Forelimb muscle (tissue), 1 donor: ENCODE measurements around the gene PXK. TPM values are rescaled to one million over a fixed set of nuclear protein-coding genes. Genes with fewer than 3 reads are reported as not detected.
"Not testable (repeated sequence)": the region's sequence is repeated elsewhere in the genome, so short reads cannot be mapped to it uniquely, and the experiment has no call there.

Experiments
- DNase-seq: peaks from one replicate; pipeline ENCODE4 v3.0.0-alpha.2; 2013; ENCODE audit warnings: low read depth
- polyA plus RNA-seq: library from polyadenylated mRNA; unstranded; fragments of 120-200 nt; gene quantifications from one replicate; pipeline ENCODE4 v1.2.1, GENCODE V29; 2013; ENCODE audit not compliant: insufficient read length

Gene PXK
- 19.4 TPM for polyA plus RNA-seq

DNA sequence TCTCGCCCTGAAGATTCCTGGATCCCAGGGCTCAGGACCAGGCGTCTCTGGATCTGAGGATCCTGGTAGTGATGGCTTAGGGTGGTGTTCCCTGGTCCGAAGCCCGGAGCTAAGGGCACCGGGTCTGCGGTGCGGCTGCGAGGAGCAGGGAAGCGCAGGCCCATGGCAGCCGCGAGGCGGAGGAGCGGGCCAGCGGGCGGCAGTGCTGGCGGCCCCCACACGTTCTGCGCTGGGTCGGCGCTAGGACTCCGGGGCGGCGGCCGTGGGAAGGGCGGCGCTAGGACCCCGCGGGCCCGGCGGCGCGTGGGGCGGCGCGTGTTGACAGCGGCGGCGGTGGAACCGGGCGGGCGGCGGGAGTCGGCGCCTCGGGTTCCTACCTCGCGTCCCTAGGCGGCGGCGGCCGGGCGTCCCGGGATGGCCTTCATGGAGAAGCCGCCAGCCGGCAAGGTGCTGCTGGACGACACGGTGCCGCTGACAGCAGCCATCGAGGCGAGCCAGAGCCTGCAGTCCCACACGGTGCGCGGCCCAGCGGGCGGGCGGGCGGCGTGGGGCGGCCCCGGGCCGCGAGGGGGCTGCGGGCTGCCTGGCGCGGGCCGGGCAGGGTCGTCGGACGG is at the start of gene PXK:
Gene PXK (plus strand): TSS at position 318 of the 614 bp plus-strand sequence. CDS start 97 bp downstream, at position 415.
- DNase-seq: peak; percentile 35

GRCh38 chr3:58285334-58285733 is 47.4 kb upstream of the PXK start:
- DNase-seq: no peak

GRCh38 chr3:58287354-58287753 is 45.3 kb upstream of the PXK start:
- no peak for DNase-seq

DNA sequence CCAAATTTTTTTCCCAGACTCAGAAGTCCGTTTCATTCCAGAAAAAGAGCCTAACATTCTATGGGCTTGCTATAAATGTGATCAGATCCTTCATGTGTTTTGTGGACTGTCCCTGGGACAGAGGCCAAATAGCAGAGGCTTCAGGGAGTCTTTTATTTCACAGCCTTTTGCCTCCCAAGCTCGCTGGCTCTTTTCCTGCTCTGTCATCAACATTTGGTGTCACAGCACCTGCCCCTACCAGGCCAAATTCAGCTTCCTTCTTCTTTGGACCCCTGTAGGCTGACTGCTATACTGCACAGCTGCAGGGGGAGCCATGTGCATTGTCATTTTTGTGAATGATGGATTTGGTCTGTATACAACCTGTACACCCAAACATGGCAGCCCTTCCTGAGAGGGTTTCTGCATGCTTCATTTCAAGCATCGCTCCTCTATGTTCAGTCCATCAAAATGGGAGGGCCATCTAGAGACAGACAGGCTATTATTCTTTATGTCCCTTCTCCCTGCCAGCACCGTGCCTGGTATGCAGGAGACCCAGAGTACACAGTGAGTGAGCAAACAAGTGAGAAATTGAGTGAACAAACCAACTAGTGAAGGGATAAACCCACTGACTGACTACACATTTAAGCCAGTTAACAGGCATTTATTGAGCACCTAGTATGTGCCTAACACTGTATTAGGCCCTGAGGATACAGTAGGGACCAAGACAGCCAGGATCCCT is 44.5 kb upstream of the PXK start:
- DNase-seq: no peak

DNA sequence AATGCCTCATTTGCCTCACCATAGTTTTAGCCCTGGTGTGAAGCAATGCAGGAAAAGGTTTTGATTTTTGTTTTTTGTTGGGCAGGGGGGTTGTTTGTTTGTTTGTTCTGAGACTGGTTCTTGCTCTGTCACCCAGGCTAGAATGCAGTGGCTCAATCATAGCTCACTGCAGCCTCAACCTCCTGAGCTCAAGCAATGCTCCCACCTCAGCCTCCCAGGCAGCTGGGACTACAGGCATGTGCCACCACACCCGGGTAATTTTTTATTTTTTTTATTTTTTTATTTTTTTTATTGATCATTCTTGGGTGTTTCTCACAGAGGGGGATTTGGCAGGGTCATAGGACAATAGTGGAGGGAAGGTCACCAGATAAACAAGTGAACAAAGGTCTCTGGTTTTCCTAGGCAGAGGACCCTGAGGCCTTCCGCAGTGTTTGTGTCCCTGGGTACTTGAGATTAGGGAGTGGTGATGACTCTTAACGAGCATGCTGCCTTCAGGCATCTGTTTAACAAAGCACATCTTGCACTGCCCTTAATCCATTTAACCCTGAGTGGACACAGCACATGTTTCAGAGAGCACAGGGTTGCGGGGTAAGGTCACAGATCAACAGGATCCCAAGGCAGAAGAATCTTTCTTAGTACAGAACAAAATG is 43.6 kb upstream of the PXK start:
- not testable (repeated sequence) for DNase-seq

GRCh38 chr3:58290446-58290845 is 42.2 kb upstream of the PXK start:
- not testable (repeated sequence) for DNase-seq

GRCh38 chr3:58291671-58292338 is 40.9 kb upstream of the PXK start:
- no peak for DNase-seq

DNA sequence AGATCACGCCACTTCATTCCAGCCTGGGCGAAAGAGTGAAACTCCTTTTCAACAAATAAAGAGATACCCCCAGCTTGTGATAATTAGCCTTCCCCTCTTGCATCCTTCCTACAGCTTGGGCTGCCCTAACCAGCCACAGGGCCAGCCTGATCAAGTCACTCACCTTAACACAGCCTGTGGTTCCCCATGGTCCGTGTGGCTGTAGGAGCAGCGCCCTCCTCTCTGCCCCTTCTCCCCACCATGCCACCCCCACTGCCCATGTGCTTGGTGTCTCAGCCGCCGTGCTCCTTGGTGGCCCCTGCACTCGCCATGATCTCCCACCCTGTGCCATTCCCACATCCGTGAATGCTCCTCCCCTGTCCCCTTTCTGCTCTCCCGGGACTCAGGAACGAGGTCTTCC is 39.8 kb upstream of the PXK start:
- no peak for DNase-seq

- no peak for DNase-seq
These were observed 39.2 kb upstream of the PXK start for GRCh38 chr3:58293516-58293915.

DNA sequence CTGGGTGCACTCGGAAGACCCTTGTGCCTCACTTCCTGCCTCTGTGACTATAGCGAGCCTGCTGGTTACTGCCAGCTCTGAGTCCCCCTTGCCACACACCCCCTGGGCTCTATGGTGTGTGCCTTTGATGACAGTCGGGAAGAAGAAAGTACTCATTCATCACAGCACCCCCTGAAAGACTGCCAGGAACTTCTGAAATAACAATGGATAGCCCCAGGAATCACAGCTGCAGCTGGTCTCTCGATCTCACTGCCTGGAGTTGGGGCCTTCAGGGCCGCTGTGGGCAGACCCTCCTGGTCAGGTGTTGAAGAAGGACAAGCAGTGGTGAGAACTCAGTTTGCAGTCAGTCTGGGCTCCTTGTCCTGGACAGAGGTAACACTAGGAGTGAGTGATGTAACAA is 36.4 kb upstream of the PXK start:
- DNase-seq: no peak

- DNase-seq: no peak
These were observed 35.8 kb upstream of the PXK start for GRCh38 chr3:58296843-58297242.

GRCh38 chr3:58298190-58298589 is 34.5 kb upstream of the PXK start:
- no peak for DNase-seq

- no peak for DNase-seq
These were observed 33.6 kb upstream of the PXK start for GRCh38 chr3:58299075-58299474.

DNA sequence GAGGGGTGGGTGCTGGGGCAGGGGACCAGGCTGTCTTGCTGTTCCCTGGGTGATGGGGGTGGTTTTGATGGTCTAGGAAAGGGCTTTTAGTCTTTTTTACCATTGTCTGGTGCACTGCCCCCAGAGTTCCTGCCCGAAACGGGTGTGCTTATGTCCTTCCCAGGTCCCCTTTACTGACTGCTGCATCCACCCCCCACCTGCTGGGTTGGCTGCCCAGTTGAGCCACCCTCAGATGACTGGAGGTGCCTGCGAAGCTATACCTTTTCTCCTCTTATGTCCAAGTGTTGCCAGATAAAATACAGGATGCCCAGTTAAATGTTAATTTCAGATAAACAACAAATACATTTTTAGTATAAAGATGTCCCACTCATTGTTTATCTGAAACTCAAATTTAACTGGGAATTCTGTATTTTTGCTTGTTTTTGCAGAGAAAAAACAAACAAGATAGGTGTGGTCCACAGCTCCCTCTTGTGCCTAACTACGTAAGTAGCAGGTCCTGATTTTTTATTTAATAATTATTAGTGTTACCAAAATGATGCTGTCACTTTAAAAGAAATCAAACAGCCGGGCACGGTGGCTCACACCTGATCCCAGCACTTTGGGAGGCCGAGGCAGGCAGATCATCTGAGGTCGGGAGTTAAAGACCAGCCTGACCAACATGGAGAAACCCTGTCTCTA is 32.7 kb upstream of the PXK start:
- no peak for DNase-seq

DNA sequence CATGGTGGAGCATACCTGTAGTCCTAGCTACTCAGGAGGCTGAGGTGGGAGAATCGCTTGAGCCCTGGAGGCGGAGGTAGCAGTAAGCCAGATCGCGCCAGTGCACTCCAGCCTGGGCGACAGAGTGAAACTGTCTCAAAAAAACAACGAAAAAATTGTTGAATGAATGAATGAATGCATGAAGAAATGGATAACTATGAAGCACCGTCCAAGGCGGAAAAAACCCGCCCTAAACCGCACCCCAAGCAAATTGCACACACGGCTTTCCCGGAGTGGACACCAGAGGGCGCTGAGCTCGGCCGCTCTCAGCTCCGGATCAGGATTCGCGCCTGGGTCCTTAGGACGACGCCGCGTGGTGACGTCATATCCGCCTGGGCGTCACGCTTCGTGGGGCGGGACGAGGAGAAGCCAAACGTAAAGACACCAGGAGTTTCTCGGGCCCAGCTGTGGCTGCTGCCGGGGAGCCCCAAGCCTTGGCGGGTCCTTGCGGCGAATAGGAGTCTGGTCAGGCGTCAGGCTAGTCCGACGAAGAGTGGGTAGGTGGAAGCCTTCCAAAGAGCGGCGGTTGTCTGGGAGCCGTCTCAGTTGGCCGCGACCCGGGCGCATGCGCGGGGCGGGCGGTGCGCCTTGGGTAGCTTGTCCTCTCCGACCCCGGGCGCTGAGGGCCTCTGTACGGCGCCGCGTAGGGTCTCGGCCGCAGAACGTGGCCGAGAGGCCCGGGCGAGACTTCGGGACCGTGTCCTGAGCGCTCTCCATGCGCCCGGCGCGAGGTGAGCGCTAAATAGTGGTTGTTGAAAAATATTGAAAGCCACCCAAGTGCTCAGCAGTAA is 26.6 kb upstream of the PXK start, which contains the start of the genes HTD2 and RPP14:
Gene HTD2 (plus strand): TSS at position 639 of the 830 bp plus-strand sequence. CDS start 11,094 bp downstream, outside the sequence.
Gene RPP14 (plus strand): TSS at position 364 of the 830 bp plus-strand sequence. CDS start 4,085 bp downstream, outside the sequence.
- peak; percentile 94 for DNase-seq

- DNase-seq: no peak
These were observed 25.0 kb upstream of the PXK start for GRCh38 chr3:58307639-58308215.

GRCh38 chr3:58308728-58309127 is 24.0 kb upstream of the PXK start:
- no peak for DNase-seq

DNA sequence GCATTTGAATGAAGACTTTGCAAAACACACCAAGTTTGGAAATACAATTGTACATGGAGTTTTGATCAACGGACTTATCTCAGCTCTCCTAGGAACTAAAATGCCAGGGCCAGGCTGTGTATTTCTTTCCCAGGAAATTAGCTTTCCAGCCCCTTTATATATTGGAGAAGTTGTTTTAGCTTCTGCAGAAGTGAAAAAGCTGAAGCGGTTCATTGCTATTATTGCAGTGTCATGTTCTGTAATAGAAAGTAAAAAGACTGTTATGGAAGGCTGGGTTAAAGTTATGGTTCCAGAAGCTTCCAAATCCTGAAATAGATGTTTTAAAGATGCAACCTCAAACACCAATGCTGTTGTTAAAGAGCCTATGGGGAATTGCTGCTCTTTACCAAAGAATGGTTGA is 14.9 kb upstream of the PXK start:
- DNase-seq: no peak

- no peak for DNase-seq
These were observed 10.9 kb upstream of the PXK start for GRCh38 chr3:58321791-58322190.

- DNase-seq: no peak
These were observed 9.9 kb upstream of the PXK start for GRCh38 chr3:58322793-58323192.
